H1 (cell line): ENCODE data around the gene NUDT6. TPM values are rescaled to one million over a fixed set of nuclear protein-coding genes. Genes with fewer than 3 reads are reported as not detected.

Experiments used
- JUN ChIP-seq: IDR thresholded peaks from 2 replicates; pipeline ENCODE4 v1.6.1; 2011; ENCODE audit warnings: low read depth, mild to moderate bottlenecking, improper control_type of control experiment, low read length
- YY1 ChIP-seq: IDR thresholded peaks from 2 replicates; pipeline ENCODE4 v1.6.1; 2011; ENCODE audit warnings: low read depth, mild to moderate bottlenecking, low read length
- polyA plus RNA-seq, 7 experiments: library from polyadenylated mRNA; depleted of rRNA in 3 of 7; stranded (reverse) in 5 of 7; unstranded in 2 of 7; fragments of >200 nt in 5 of 7; fragments of 200-250 nt in 2 of 7; gene quantifications; 1 replicate in 5 of 7; 2 replicates in 1 of 7; 4 replicates in 1 of 7; pipeline versions ENCODE4 v1.2.1 to v1.2.3, GENCODE V29; 2011 to 2013; ENCODE audit warnings: missing spikeins in 2 of 7, mixed read lengths in 2 of 7
- total RNA-seq: library from RNA; stranded (reverse); fragmentation: NEBNext Ultra II Directional; extraction: Animal tissue kit (Norgen Biotek cat#: 25700); gene quantifications from 2 replicates; pipeline ENCODE4 v1.2.1, GENCODE V29; 2021

NUDT6 gene
- total and polyA plus RNA-seq, 2 of the 8 experiments (the other 6 are each of a cell fraction or from before 2014, with no cell fraction given): 5.0 to 12.4 TPM

DNA sequence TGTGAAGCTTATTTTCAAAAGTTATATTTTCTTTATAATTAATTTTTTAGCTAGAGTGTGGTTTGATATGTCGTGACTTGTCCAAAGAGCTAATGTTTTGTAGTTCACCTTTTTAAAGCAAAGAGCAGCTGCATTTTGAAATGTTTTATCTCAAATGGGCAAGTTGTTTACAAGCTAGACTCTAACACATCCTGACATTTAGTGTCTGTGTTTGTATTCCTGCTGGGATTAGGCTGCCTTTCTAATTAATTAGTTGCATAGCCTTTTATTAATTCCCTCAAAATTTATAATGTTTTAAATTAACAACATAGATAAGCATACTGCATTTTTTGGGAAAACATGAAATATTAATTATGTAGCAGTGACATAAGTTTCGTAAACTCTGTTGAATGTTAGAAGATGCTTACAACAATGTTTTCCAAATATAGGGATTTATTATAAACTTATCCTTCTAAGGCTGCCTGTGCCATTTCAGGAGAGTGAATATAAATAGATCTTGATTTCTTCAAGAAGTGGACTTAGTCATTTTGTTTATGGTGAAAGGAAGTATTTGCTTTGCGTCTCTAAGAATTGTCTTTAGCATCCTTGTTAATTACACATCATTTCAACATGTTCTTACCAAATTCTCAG, 37.7 kb upstream of the NUDT6 start (continued):
- no peak for TF ChIP-seq JUN
- no peak for TF ChIP-seq YY1
- TF ChIP-seq, all 59 proteins: peak for 0
